Adrenal gland (tissue), 5 donors: ENCODE data around the gene AGO3.
"Not testable (repeated sequence)": the region's sequence is repeated elsewhere in the genome, so short reads cannot be mapped to it uniquely, and the experiment has no call there.

ENCODE experiments used
- CTCF ChIP-seq, 6 experiments: fragments of 450-650 bp in 4 of 6; fragments of 200-600 bp in 2 of 6; sonication (generic) in 1 of 6; IDR thresholded peaks; 1 replicate in 5 of 6; 2 replicates in 1 of 6; pipeline versions ENCODE4 v1.5.1 to v1.8.0; 2016 to 2021; ENCODE audit warnings: antibody characterized with exemption in 6 of 6, mild to moderate bottlenecking in 2 of 6, moderate library complexity in 1 of 6
- POLR2A ChIP-seq, 2 donors: fragments of 450-650 bp; IDR thresholded peaks; one replicate each; pipeline ENCODE4 v1.6.1; 2017; ENCODE audit warnings: antibody characterized with exemption in 2 of 2, mild to moderate bottlenecking in 2 of 2, moderate library complexity in 1 of 2
- donor health status: DM: no; HTN: no; CAD: no.

DNA sequence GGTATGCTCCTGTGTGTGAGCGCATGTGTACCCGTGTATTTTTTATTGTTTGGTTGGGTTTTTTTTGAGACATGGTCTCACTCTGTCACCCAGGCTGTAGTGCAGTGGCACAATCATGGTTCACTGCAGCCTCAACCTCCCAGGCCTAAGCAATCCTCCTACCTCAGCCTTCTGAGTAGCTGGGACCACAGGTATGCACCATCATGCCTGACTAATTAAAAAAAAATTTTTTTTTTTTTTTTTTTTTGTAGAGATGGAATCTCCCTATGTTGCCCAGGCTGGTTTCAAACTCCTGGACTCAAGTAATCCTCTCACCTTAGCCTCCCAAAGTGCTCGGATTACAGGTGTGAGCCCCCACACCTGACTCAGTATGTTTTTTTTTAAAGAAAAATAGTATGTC, 41.7 kb downstream of the AGO3 start:
- TF ChIP-seq CTCF, POLR2A (IDR thresholded peaks at IDR 0.05): not testable (repeated sequence)
